ENCODE results near the gene PAX5. TPM values are rescaled to one million over a fixed set of nuclear protein-coding genes. Genes with fewer than 3 reads are reported as not detected.
A peak's percentile ranks its signal among the peaks of the same experiment; 100 is the strongest.

PAX5 gene
- polyA plus RNA-seq, 1 donor from 2014 or later, result not detected

DNA sequence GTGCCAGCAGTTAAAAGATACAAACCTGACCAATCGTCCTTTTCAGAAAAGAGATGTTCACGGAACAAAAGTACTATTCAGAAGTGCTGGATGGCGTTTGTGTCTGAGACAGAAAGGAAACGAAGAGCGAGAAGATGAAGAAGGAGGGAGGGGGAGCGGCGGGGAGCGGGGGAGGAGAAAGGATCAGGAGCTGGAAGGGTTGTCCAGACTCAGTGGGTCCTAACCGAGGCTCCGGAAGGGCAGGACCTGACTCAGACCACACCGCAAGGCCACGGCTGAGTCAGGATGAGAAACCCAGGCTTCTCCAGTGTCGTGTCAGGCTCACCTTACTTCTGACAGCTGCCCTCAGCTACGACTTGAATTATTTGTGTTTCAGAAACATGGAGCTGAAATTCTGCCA lies 46.2 kb downstream of the PAX5 start:
- peak overlapping the region; percentile 5 for H3K4me3 ChIP-seq (ENCODE audit: low read length)
- H3K9me3 ChIP-seq (ENCODE audit: low read length), result no peaks in the 10 kb centered on the region
- no peak overlapping the region for H3K9ac ChIP-seq (ENCODE audit: low read length)
- no peaks in the 10 kb centered on the region for H3K79me2 ChIP-seq (replicated peaks; ENCODE audit: insufficient read depth, low read length)
- H3K27ac ChIP-seq (ENCODE audit: low read length), result no peak overlapping the region
- no peaks in the 10 kb centered on the region for H3F3A ChIP-seq (ENCODE audit: insufficient read depth, low read length, poor library complexity, severe bottlenecking)
- H2AFZ ChIP-seq (ENCODE audit: low read depth, low read length), result no peak overlapping the region
- H4K20me1 ChIP-seq (ENCODE audit: insufficient read depth), result no peaks in the 10 kb centered on the region
- peaks cover 80% of the 10 kb centered on the region for H3K27me3 ChIP-seq (ENCODE audit: insufficient read depth, low read depth, low read length)
- H3K36me3 ChIP-seq (ENCODE audit: insufficient read depth, low read length), result no peaks in the 10 kb centered on the region
- TF ChIP-seq MXI1 (conservative IDR thresholded peaks at IDR 0.05; ENCODE audit: poor library complexity, severe bottlenecking), result no peak
- TF ChIP-seq, protein P1, sequence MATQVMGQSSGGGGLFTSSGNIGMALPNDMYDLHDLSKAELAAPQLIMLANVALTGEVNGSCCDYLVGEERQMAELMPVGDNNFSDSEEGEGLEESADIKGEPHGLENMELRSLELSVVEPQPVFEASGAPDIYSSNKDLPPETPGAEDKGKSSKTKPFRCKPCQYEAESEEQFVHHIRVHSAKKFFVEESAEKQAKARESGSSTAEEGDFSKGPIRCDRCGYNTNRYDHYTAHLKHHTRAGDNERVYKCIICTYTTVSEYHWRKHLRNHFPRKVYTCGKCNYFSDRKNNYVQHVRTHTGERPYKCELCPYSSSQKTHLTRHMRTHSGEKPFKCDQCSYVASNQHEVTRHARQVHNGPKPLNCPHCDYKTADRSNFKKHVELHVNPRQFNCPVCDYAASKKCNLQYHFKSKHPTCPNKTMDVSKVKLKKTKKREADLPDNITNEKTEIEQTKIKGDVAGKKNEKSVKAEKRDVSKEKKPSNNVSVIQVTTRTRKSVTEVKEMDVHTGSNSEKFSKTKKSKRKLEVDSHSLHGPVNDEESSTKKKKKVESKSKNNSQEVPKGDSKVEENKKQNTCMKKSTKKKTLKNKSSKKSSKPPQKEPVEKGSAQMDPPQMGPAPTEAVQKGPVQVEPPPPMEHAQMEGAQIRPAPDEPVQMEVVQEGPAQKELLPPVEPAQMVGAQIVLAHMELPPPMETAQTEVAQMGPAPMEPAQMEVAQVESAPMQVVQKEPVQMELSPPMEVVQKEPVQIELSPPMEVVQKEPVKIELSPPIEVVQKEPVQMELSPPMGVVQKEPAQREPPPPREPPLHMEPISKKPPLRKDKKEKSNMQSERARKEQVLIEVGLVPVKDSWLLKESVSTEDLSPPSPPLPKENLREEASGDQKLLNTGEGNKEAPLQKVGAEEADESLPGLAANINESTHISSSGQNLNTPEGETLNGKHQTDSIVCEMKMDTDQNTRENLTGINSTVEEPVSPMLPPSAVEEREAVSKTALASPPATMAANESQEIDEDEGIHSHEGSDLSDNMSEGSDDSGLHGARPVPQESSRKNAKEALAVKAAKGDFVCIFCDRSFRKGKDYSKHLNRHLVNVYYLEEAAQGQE (IDR thresholded peaks at IDR 0.05; ENCODE audit: borderline replicate concordance), result no peak
- no peak for TF ChIP-seq TAF1 (IDR thresholded peaks at IDR 0.05; ENCODE audit: low read depth)
- TF ChIP-seq, protein P2, sequence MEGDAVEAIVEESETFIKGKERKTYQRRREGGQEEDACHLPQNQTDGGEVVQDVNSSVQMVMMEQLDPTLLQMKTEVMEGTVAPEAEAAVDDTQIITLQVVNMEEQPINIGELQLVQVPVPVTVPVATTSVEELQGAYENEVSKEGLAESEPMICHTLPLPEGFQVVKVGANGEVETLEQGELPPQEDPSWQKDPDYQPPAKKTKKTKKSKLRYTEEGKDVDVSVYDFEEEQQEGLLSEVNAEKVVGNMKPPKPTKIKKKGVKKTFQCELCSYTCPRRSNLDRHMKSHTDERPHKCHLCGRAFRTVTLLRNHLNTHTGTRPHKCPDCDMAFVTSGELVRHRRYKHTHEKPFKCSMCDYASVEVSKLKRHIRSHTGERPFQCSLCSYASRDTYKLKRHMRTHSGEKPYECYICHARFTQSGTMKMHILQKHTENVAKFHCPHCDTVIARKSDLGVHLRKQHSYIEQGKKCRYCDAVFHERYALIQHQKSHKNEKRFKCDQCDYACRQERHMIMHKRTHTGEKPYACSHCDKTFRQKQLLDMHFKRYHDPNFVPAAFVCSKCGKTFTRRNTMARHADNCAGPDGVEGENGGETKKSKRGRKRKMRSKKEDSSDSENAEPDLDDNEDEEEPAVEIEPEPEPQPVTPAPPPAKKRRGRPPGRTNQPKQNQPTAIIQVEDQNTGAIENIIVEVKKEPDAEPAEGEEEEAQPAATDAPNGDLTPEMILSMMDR (IDR thresholded peaks at IDR 0.05; ENCODE audit: poor library complexity, severe bottlenecking), result no peak
- no peak for TF ChIP-seq EP300 (conservative IDR thresholded peaks at IDR 0.05; ENCODE audit: poor library complexity, severe bottlenecking)
- TF ChIP-seq EZH2 (IDR thresholded peaks at IDR 0.05; ENCODE audit: borderline replicate concordance, insufficient read depth, low read length, poor library complexity, severe bottlenecking), result no peak
- no peak for TF ChIP-seq POLR2AphosphoS5 (IDR thresholded peaks at IDR 0.05)
- TF ChIP-seq RAD21 (conservative IDR thresholded peaks at IDR 0.05), result no peak
- no peak overlapping the region for H3K4me2 ChIP-seq (ENCODE audit: low read length)
- H3K9me2 ChIP-seq (ENCODE audit: insufficient read depth, low read length), result no peaks in the 10 kb centered on the region

DNA sequence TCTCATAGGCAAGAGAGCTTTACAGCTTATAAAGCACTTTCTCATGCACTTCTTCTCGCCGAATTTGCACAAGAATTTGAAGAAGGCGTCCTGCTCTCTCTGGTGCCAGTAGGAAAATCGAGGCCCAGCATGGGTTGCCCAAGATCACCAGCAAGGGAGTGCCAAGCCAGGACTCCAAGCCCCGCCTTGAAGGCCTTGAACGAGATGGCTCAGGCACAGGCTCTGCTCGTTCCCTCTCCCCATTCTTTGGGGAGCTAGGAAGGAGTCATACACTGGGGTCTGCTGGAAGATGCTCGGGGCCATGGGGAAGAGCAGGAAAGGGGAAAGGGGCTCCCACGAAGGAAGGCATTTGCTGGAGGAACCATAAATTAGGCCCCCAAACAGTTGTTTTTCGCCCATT lies 46.7 kb downstream of the PAX5 start:
- Histone ChIP-seq H3K9me2 (ENCODE audit: insufficient read depth, low read length) (no peaks in the 10 kb centered on the region), H2AFZ (ENCODE audit: low read depth, low read length) (no peak overlapping the region), H3K36me3 (ENCODE audit: insufficient read depth, low read length) (no peaks in the 10 kb centered on the region), H3K27ac (ENCODE audit: low read length) (no peak overlapping the region), H3K9me3 (ENCODE audit: low read length) (no peaks in the 10 kb centered on the region), H3K27me3 (ENCODE audit: insufficient read depth, low read depth, low read length) (peaks cover 85% of the 10 kb centered on the region), H3F3A (ENCODE audit: insufficient read depth, low read length, poor library complexity, severe bottlenecking) (no peaks in the 10 kb centered on the region), H3K4me3 (ENCODE audit: low read length) (peak overlapping the region; percentile 5), H3K9ac (ENCODE audit: low read length) (no peak overlapping the region), H3K4me2 (ENCODE audit: low read length) (no peak overlapping the region), H4K20me1 (ENCODE audit: insufficient read depth) (no peaks in the 10 kb centered on the region), H3K79me2 (replicated peaks; ENCODE audit: insufficient read depth, low read length) (no peaks in the 10 kb centered on the region)
- TF ChIP-seq POLR2AphosphoS5 (IDR thresholded peaks at IDR 0.05), result no peak
- TF ChIP-seq, protein P1 (IDR thresholded peaks at IDR 0.05; ENCODE audit: borderline replicate concordance), result no peak
- TF ChIP-seq RAD21 (conservative IDR thresholded peaks at IDR 0.05), result no peak
- no peak for TF ChIP-seq EZH2 (IDR thresholded peaks at IDR 0.05; ENCODE audit: borderline replicate concordance, insufficient read depth, low read length, poor library complexity, severe bottlenecking)
- no peak for TF ChIP-seq TAF1 (IDR thresholded peaks at IDR 0.05; ENCODE audit: low read depth)
- TF ChIP-seq MXI1 (conservative IDR thresholded peaks at IDR 0.05; ENCODE audit: poor library complexity, severe bottlenecking), result no peak
- TF ChIP-seq, protein P2 (IDR thresholded peaks at IDR 0.05; ENCODE audit: poor library complexity, severe bottlenecking), result no peak
- TF ChIP-seq EP300 (conservative IDR thresholded peaks at IDR 0.05; ENCODE audit: poor library complexity, severe bottlenecking), result no peak
- TF ChIP-seq SMC3 (conservative IDR thresholded peaks at IDR 0.05; ENCODE audit: poor library complexity), result no peak
